ENCODE measurements around the gene OGA.

The OGA gene

GRCh38 chr10:101769541-101770180 is 48.6 kb downstream of the OGA start:
- no peak for TF ChIP-seq GATA3 (IDR thresholded peaks at IDR 0.05; ENCODE audit: low read depth, low read length)
- TF ChIP-seq GATA2 (IDR thresholded peaks at IDR 0.05; ENCODE audit: low read depth, low read length) = no peak

- no peak for TF ChIP-seq GATA3 (IDR thresholded peaks at IDR 0.05; ENCODE audit: low read depth, low read length)
- no peak for TF ChIP-seq GATA2 (IDR thresholded peaks at IDR 0.05; ENCODE audit: low read depth, low read length)
Measured at GRCh38 chr10:101768791-101769170, 49.5 kb downstream of the OGA start.

DNA sequence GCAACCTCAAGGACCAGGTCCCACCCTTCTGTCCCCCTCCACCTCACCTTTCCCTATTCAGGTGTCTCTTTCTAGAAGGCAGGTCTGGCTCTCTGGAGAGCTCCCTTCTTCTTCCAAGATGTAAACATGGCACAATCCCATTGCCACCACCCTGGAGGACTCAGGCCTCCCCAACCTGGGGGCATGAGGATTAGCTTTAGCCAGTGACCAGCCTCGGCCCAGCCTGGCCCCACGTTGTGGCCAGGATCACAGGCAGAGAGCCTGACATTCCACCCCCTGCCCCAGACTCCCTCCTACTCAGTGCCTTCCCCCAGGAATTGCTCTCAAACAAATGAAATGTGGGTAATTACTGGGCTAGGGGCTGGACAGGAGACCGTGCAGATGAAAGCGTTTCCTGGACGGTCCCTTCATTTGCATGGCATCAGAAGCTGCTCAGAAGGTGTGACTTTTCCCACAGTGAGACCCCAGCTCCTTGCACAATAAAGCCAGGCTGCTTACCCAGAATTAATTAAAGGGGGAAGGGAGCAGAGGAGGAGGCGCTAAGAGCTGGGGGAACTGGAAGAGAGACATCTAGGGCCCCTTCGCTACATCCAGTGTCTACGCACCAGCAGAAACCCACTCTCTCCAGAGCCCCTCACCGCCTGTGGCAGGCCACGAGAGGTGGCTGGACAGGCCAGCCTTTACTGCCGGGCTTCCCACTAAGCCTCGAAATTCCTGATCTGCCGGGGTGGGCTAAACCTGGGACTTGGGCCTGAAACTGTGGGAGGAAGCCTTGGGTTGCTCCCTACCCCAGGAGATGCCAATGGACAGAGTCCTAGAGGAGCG is 50.1 kb downstream of the OGA start:
- TF ChIP-seq GATA2 (IDR thresholded peaks at IDR 0.05; ENCODE audit: low read depth, low read length) (no peak), GATA3 (IDR thresholded peaks at IDR 0.05; ENCODE audit: low read depth, low read length) (no peak)

GRCh38 chr10:101767600-101767945 is 50.7 kb downstream of the OGA start:
- TF ChIP-seq GATA2 (IDR thresholded peaks at IDR 0.05; ENCODE audit: low read depth, low read length) (no peak), GATA3 (IDR thresholded peaks at IDR 0.05; ENCODE audit: low read depth, low read length) (no peak)

DNA sequence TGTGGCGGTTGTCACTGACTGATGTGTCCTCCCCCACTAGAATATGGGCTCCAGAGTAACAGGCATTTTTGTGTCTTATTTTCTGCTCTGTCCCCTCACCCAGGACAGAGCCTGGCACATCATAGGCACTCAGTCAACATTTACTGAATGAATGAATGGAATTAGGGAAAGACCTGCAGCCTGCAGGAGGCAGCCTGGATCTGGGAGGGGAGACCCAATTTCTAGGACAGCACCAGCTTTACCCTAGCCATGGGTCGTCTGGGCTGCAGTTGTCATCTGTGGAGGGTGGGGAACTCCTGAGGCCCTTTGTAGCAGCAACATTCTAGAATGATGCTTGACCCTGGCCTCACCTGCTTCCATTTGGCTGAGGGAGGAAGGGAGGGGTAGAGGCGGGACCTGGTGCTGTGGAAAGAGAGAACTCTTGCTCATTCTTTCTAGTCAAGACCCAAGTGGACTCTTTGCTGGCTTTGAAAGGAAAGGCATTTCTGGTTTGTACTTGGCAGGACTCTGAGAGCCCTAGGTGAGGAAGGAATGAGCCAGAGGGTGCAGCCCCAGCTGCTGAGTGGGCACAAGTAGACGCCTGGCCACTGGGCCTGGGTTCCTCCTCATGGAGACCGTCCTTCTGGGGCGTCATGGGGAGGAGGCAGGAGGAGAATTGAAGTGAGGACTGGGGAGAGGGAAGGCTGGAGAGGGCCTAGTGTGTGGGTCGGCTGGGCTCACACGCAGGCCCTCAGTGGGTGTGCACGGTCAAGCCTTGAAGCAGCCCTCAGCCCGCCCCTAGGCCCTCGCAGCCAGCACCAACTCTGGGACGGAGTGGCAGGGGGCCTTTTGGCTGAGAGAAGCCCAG is 51.3 kb downstream of the OGA start:
- TF ChIP-seq GATA3 (IDR thresholded peaks at IDR 0.05; ENCODE audit: low read depth, low read length) = no peak
- TF ChIP-seq GATA2 (IDR thresholded peaks at IDR 0.05; ENCODE audit: low read depth, low read length) = no peak

GRCh38 chr10:101766306-101766705 is 51.9 kb downstream of the OGA start:
- no peak for TF ChIP-seq GATA3 (IDR thresholded peaks at IDR 0.05; ENCODE audit: low read depth, low read length)
- TF ChIP-seq GATA2 (IDR thresholded peaks at IDR 0.05; ENCODE audit: low read depth, low read length) = no peak

- TF ChIP-seq GATA2 (IDR thresholded peaks at IDR 0.05; ENCODE audit: low read depth, low read length) = no peak
- no peak for TF ChIP-seq GATA3 (IDR thresholded peaks at IDR 0.05; ENCODE audit: low read depth, low read length)
Measured at GRCh38 chr10:101763141-101763846, 55.0 kb downstream of the OGA start.

GRCh38 chr10:101762736-101763135 is 55.5 kb downstream of the OGA start:
- TF ChIP-seq GATA3 (IDR thresholded peaks at IDR 0.05; ENCODE audit: low read depth, low read length) (no peak), GATA2 (IDR thresholded peaks at IDR 0.05; ENCODE audit: low read depth, low read length) (no peak)

- TF ChIP-seq GATA3 (IDR thresholded peaks at IDR 0.05; ENCODE audit: low read depth, low read length) (no peak), GATA2 (IDR thresholded peaks at IDR 0.05; ENCODE audit: low read depth, low read length) (no peak)
Measured at GRCh38 chr10:101761226-101761625, 57.0 kb downstream of the OGA start.

- no peak for TF ChIP-seq GATA3 (IDR thresholded peaks at IDR 0.05; ENCODE audit: low read depth, low read length)
- TF ChIP-seq GATA2 (IDR thresholded peaks at IDR 0.05; ENCODE audit: low read depth, low read length) = no peak
Measured at GRCh38 chr10:101760510-101760909, 57.7 kb downstream of the OGA start.

DNA sequence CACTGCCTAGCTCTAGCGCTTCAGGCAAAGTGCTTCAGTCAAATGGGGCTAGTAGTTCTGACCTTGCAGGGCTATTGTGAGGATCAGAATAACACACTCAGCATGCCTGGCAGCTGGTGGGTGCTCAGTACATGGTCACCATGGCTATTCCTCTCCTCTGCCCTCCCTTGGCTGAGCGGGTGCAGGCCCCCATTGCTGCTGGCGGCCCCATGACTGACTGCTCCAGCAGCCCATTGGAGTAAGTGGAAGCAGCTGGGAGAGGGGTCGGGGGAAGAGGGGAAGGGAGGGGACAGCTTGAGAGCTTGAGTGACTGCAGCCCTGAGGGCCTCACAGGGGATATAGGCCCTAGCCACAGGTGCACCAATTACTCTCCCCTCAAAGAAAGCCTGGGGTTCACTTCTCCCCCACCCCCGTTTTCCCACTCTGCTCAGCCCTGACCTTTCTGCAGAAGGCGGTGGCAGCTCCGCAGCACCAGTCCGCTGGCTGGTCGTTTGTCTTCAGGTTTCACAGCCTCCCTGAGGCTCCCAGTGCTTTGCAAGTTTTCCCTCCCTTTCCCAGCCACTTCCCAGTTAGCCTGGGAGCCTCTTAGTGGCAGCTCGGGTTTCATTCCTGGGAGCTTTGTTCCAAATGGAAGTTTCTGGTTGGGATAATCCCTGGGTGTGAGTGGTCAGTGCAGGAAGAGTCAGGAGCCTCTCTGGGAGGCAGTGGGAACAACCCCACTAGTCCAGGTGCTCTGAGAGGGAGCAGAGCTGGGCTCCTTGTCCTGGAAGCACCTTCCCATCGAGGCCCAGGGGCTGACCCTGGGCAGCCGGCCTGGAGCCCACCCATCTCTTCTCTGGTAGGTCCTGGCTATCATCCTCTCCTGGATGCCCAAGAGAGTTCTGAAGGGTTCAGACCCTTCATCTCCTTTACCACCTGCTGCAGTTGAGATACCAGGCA is 58.7 kb downstream of the OGA start:
- TF ChIP-seq GATA2 (IDR thresholded peaks at IDR 0.05; ENCODE audit: low read depth, low read length) (no peak), GATA3 (IDR thresholded peaks at IDR 0.05; ENCODE audit: low read depth, low read length) (no peak)

DNA sequence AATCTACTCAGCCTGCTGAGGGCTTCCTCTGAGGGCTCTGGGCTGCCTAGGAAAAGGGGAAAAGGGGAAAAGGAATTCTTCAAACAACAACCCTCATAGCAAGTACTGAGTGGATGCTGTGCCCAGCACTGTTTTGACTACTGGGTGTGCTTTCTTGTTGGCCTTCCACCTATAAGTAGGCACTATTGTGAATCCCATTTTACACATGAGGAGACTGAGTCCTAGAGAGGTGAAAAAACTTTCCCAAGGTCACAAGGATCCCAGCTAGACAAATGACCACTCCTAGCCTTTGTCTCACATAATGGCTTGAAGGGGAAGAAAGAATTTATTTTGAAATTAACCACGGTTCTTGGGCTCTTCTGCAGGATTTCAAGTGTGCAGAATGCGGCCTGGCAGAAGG is 59.4 kb downstream of the OGA start:
- TF ChIP-seq GATA2 (IDR thresholded peaks at IDR 0.05; ENCODE audit: low read depth, low read length) = no peak
- TF ChIP-seq GATA3 (IDR thresholded peaks at IDR 0.05; ENCODE audit: low read depth, low read length) = no peak

- TF ChIP-seq GATA3 (IDR thresholded peaks at IDR 0.05; ENCODE audit: low read depth, low read length) (no peak), GATA2 (IDR thresholded peaks at IDR 0.05; ENCODE audit: low read depth, low read length) (no peak)
Measured at GRCh38 chr10:101752241-101752640, 66.0 kb downstream of the OGA start.

All from SH-SY5Y (cell line).